Keratinocyte (primary cell): ENCODE results near the gene MYO9A. TPM values are rescaled to one million over a fixed set of nuclear protein-coding genes. Genes with fewer than 3 reads are reported as not detected.

Experiments used
- DNase-seq: peaks from one replicate; pipeline ENCODE4 v3.0.0-alpha.2; 2011; ENCODE audit warnings: low read depth, missing footprints, low spot score
- FAIRE-seq: peaks from 2 replicates; lab custom pipeline; 2011; peaks lifted over from hg19 to GRCh38; lab: Jason Lieb, UNC
- H2AFZ ChIP-seq: 2 replicates; pipeline ENCODE4 v1.6.0; 2012; ENCODE audit warnings: low read length, control low read depth, inconsistent platforms; ENCODE audit not compliant: control insufficient read depth
- H3K27ac ChIP-seq: 2 replicates; pipeline ENCODE4 v1.5.1; 2011; ENCODE audit warnings: low read length; ENCODE audit not compliant: control insufficient read depth, insufficient read depth
- H3K27me3 ChIP-seq: 3 replicates; pipeline ENCODE4 v1.6.0; 2011; ENCODE audit warnings: low read length; ENCODE audit not compliant: control insufficient read depth, insufficient read depth; ENCODE audit errors: extremely low read depth
- H3K36me3 ChIP-seq, 2 experiments: 2 replicates in 1 of 2; 3 replicates in 1 of 2; pipeline ENCODE4 v1.5.1; 2011; ENCODE audit warnings: low read length in 2 of 2, mild to moderate bottlenecking in 1 of 2; ENCODE audit not compliant: control insufficient read depth in 2 of 2, insufficient read depth in 2 of 2; ENCODE audit errors: extremely low read depth in 1 of 2
- H3K4me1 ChIP-seq: 3 replicates; pipeline ENCODE4 v1.5.1; 2011; ENCODE audit warnings: low read length; ENCODE audit not compliant: control insufficient read depth, insufficient read depth; ENCODE audit errors: extremely low read depth
- H3K4me2 ChIP-seq: 3 replicates; pipeline ENCODE4 v1.6.0; 2011; ENCODE audit warnings: low read depth, low read length; ENCODE audit not compliant: control insufficient read depth, insufficient read depth; ENCODE audit errors: extremely low read depth
- H3K4me3 ChIP-seq, 3 experiments: fragments of 200-600 bp in 1 of 3; sonication (generic) in 1 of 3; 2 replicates in 2 of 3; 3 replicates in 1 of 3; pipeline ENCODE4 v1.5.1; 2011 to 2016; ENCODE audit warnings: low read length in 3 of 3, mild to moderate bottlenecking in 3 of 3, control low read depth in 2 of 3, inconsistent platforms in 1 of 3, low read depth in 1 of 3, mixed read lengths in 1 of 3, mixed run types in 1 of 3, moderate library complexity in 1 of 3; ENCODE audit not compliant: control insufficient read depth in 2 of 3, insufficient read depth in 2 of 3; ENCODE audit errors: extremely low read depth in 1 of 3
- H3K79me2 ChIP-seq: 2 replicates; pipeline ENCODE4 v1.6.0; 2012; ENCODE audit warnings: low read length; ENCODE audit not compliant: control insufficient read depth, insufficient read depth
- H3K9ac ChIP-seq: 3 replicates; pipeline ENCODE4 v1.6.0; 2011; ENCODE audit warnings: low read length; ENCODE audit not compliant: control insufficient read depth, insufficient read depth; ENCODE audit errors: extremely low read depth
- H3K9me1 ChIP-seq: 3 replicates; pipeline ENCODE4 v1.6.0; 2011; ENCODE audit warnings: low read length; ENCODE audit not compliant: control insufficient read depth, insufficient read depth; ENCODE audit errors: extremely low read depth
- H3K9me3 ChIP-seq: 2 replicates; pipeline ENCODE4 v1.5.1; 2012; ENCODE audit warnings: low read depth, low read length; ENCODE audit not compliant: control insufficient read depth
- H4K20me1 ChIP-seq: 3 replicates; pipeline ENCODE4 v1.6.0; 2011; ENCODE audit warnings: low read length; ENCODE audit not compliant: control insufficient read depth, insufficient read depth; ENCODE audit errors: extremely low read depth
- EZH2 ChIP-seq: IDR thresholded peaks from one replicate; pipeline ENCODE4 v1.6.1; 2012; ENCODE audit warnings: inconsistent platforms, mild to moderate bottlenecking, low read length, moderate library complexity
- dilution Hi-C: fragments of 300-500 bp; cut with MboI; formaldehyde crosslinking; loops from one replicate; pipeline ENCODE4 v1.7.0; 2020; ENCODE audit warnings: low sequenced_read_pairs; ENCODE audit not compliant: extremely low pct_ligation_motif_present
- polyA plus RNA-seq, 5 experiments: library from polyadenylated mRNA; depleted of rRNA in 3 of 5; stranded (reverse) in 3 of 5; stranded (forward) in 1 of 5; unstranded in 1 of 5; fragments of >200 nt; gene quantifications; 1 replicate in 1 of 5; 2 replicates in 3 of 5; 3 replicates in 1 of 5; pipeline versions ENCODE4 v1.2.1 to v1.2.3, GENCODE V29; 2011 to 2012; ENCODE audit warnings: missing spikeins in 2 of 5, low read depth in 1 of 5, low replicate concordance in 1 of 5
- TF ChIP-seq, protein P1 (sequence below), 3 experiments: IDR thresholded peaks in 1 of 3; conservative IDR thresholded peaks in 1 of 3; optimal IDR thresholded peaks in 1 of 3; 2 replicates in 2 of 3; 3 replicates in 1 of 3; pipeline versions ENCODE3 to v1.5.1; 2011; ENCODE audit warnings: low read length in 3 of 3, mild to moderate bottlenecking in 3 of 3, moderate library complexity in 2 of 3, control low read depth in 1 of 3, inconsistent platforms in 1 of 3; ENCODE audit not compliant: insufficient read depth in 2 of 3; ENCODE audit errors: extremely low read depth in 1 of 3

Gene MYO9A
- polyA plus RNA-seq, 1 donor (not counting 4 experiments of a cell fraction or from before 2014, with no cell fraction given) = 10.6 TPM

DNA sequence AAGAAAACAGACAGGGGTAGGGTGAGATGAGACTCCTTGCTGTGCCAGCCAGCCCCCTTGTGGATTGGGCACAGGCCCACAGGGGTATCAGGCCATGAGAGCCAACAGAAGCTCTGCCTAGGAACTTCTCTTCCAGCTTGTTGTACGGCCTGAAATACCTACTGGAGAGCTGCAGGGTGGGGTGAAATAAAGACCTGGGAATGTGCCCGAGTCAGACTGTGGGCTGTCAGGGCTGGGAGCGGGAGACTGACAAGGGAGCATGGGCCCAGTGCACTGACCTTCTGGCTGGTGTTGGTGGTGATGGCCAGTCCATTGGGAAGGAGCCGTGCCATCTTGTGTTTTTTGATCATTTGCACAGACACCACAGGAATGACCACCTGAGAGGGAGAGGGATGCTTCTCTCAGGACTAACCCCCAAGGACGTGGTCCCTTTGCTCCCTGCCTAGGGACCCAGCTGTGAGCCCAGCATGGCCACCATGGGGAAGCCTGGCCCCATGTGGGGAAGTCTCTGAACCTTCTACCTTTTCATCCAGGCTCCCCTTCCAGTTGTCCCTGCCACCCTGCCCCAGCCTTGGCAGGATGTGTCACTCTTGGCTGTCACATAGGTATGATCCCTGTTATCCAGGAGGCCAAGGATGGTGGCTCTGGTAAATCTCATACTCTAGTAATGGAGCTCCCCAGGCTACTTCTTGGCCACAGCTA lies 48.9 kb upstream of the MYO9A start:
- FAIRE-seq = no peak
- Histone ChIP-seq H3K9me1 (no peaks in the 10 kb centered on the region), H3K36me3 (peaks cover 0 to 3% of the 10 kb centered on the region in 2 experiments), H4K20me1 (peaks cover 3% of the 10 kb centered on the region), H3K9me3 (no peaks in the 10 kb centered on the region), H3K4me3 (no peak overlapping the region), H3K4me1 (peaks cover 6% of the 10 kb centered on the region), H2AFZ (no peak overlapping the region), H3K4me2 (no peak overlapping the region), H3K9ac (no peak overlapping the region), H3K27ac (no peak overlapping the region), H3K27me3 (no peaks in the 10 kb centered on the region), H3K79me2 (no peaks in the 10 kb centered on the region)
- dilution Hi-C loops = no loop called here
- TF ChIP-seq, protein P1, sequence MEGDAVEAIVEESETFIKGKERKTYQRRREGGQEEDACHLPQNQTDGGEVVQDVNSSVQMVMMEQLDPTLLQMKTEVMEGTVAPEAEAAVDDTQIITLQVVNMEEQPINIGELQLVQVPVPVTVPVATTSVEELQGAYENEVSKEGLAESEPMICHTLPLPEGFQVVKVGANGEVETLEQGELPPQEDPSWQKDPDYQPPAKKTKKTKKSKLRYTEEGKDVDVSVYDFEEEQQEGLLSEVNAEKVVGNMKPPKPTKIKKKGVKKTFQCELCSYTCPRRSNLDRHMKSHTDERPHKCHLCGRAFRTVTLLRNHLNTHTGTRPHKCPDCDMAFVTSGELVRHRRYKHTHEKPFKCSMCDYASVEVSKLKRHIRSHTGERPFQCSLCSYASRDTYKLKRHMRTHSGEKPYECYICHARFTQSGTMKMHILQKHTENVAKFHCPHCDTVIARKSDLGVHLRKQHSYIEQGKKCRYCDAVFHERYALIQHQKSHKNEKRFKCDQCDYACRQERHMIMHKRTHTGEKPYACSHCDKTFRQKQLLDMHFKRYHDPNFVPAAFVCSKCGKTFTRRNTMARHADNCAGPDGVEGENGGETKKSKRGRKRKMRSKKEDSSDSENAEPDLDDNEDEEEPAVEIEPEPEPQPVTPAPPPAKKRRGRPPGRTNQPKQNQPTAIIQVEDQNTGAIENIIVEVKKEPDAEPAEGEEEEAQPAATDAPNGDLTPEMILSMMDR (optimal IDR thresholded peaks at IDR 0.05 in 1 of 3, IDR thresholded peaks at IDR 0.05 in 1 of 3, conservative IDR thresholded peaks at IDR 0.05 in 1 of 3; ENCODE audit: extremely low read depth in 1 of 3, insufficient read depth in 2 of 3, low read length in 3 of 3) = no peak
- no peak for DNase-seq

DNA sequence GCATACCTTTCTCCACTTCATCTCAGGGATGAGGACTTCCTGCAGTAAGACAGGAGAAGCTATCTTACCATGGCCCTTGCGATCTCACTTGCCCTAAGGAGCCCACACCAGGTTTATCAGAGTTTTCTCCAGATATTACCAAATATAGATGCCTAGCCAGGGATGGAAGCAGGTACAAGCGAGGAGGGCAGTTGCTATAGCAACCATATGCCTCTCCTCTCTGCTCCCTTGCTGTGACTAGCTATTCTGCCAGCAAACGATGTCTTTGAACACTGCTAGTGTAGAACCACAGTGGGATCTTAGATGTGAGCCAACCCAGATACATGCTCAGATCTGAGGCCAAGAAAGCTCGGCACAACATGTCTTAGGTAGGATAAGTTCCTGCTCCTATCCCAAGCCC lies 45.8 kb upstream of the MYO9A start:
- Histone ChIP-seq H3K36me3 (peaks cover 0 to 3% of the 10 kb centered on the region in 2 experiments), H3K9me1 (no peaks in the 10 kb centered on the region), H3K9ac (no peak overlapping the region), H4K20me1 (peaks cover 3% of the 10 kb centered on the region), H3K4me2 (no peak overlapping the region), H3K79me2 (no peaks in the 10 kb centered on the region), H3K9me3 (no peaks in the 10 kb centered on the region), H3K27me3 (no peaks in the 10 kb centered on the region), H3K4me1 (peaks cover 6% of the 10 kb centered on the region), H3K27ac (no peak overlapping the region), H2AFZ (no peak overlapping the region), H3K4me3 (no peak overlapping the region)
- dilution Hi-C loops = no loop called here
- TF ChIP-seq, protein P1 (optimal IDR thresholded peaks at IDR 0.05 in 1 of 3, IDR thresholded peaks at IDR 0.05 in 1 of 3, conservative IDR thresholded peaks at IDR 0.05 in 1 of 3; ENCODE audit: extremely low read depth in 1 of 3, insufficient read depth in 2 of 3, low read length in 3 of 3) = no peak
- no peak for TF ChIP-seq EZH2
- FAIRE-seq = no peak
- DNase-seq = no peak
